GF-D8 (cell line): Measurements from ENCODE around the gene MACO1.
"Not testable (repeated sequence)": the region's sequence is repeated elsewhere in the genome, so short reads cannot be mapped to it uniquely, and the experiment has no call there.

Experiments used
- DNase-seq: peaks from one replicate; lab custom pipeline; 2025; lab: John Stamatoyannopoulos, UW

Gene MACO1

GRCh38 chr1:25430073-25430966 lies at the start of gene MACO1:
Gene MACO1 (plus strand): TSS chr1:25430897. CDS start chr1:25431099, 202 bp downstream.
- peak; percentile 88 for DNase-seq

- DNase-seq, result not testable (repeated sequence)
Observed at GRCh38 chr1:25382543-25382942, 48.2 kb upstream of the MACO1 start.

GRCh38 chr1:25383090-25383489 lies 47.6 kb upstream of the MACO1 start:
- not testable (repeated sequence) for DNase-seq

GRCh38 chr1:25383875-25384274 lies 46.8 kb upstream of the MACO1 start:
- DNase-seq, result not testable (repeated sequence)

- DNase-seq, result not testable (repeated sequence)
Observed at GRCh38 chr1:25387096-25387495, 43.6 kb upstream of the MACO1 start.

GRCh38 chr1:25388691-25389090 lies 42.0 kb upstream of the MACO1 start:
- not testable (repeated sequence) for DNase-seq

GRCh38 chr1:25389721-25390120 lies 41.0 kb upstream of the MACO1 start:
- DNase-seq, result not testable (repeated sequence)

GRCh38 chr1:25392841-25393240 lies 37.9 kb upstream of the MACO1 start:
- DNase-seq, result no peak

- not testable (repeated sequence) for DNase-seq
Observed at GRCh38 chr1:25397549-25397948, 33.1 kb upstream of the MACO1 start.

- not testable (repeated sequence) for DNase-seq
Observed at GRCh38 chr1:25398079-25398478, 32.6 kb upstream of the MACO1 start.

GRCh38 chr1:25402947-25403803 lies 27.5 kb upstream of the MACO1 start:
- not testable (repeated sequence) for DNase-seq

- DNase-seq, result not testable (repeated sequence)
Observed at GRCh38 chr1:25405731-25406305, 24.9 kb upstream of the MACO1 start.

GRCh38 chr1:25409641-25410427 lies 20.9 kb upstream of the MACO1 start:
- DNase-seq, result not testable (repeated sequence)

- DNase-seq, result not testable (repeated sequence)
Observed at GRCh38 chr1:25412872-25413623, 17.6 kb upstream of the MACO1 start.

GRCh38 chr1:25414157-25414556 lies 16.5 kb upstream of the MACO1 start:
- DNase-seq, result not testable (repeated sequence)

- not testable (repeated sequence) for DNase-seq
Observed at GRCh38 chr1:25414578-25414977, 16.1 kb upstream of the MACO1 start.

GRCh38 chr1:25417280-25417679 lies 13.4 kb upstream of the MACO1 start:
- not testable (repeated sequence) for DNase-seq

GRCh38 chr1:25419339-25419738 lies 11.4 kb upstream of the MACO1 start:
- DNase-seq, result not testable (repeated sequence)

GRCh38 chr1:25420715-25421114 lies 10.0 kb upstream of the MACO1 start, which contains the start of gene RHCE:
Gene RHCE (minus strand): TSS chr1:25420825. CDS start chr1:25420786, 39 bp downstream.
- DNase-seq, result not testable (repeated sequence)

GRCh38 chr1:25423206-25423605 lies 7.5 kb upstream of the MACO1 start:
- not testable (repeated sequence) for DNase-seq
